GM12872 (cell line): Measurements from ENCODE around the gene RXRA.

Experiments
- CTCF ChIP-seq: IDR thresholded peaks from 3 replicates; pipeline ENCODE4 v1.5.1; 2011; ENCODE audit warnings: low read depth, mild to moderate bottlenecking, low read length, moderate library complexity; ENCODE audit not compliant: insufficient read depth

RXRA gene

DNA sequence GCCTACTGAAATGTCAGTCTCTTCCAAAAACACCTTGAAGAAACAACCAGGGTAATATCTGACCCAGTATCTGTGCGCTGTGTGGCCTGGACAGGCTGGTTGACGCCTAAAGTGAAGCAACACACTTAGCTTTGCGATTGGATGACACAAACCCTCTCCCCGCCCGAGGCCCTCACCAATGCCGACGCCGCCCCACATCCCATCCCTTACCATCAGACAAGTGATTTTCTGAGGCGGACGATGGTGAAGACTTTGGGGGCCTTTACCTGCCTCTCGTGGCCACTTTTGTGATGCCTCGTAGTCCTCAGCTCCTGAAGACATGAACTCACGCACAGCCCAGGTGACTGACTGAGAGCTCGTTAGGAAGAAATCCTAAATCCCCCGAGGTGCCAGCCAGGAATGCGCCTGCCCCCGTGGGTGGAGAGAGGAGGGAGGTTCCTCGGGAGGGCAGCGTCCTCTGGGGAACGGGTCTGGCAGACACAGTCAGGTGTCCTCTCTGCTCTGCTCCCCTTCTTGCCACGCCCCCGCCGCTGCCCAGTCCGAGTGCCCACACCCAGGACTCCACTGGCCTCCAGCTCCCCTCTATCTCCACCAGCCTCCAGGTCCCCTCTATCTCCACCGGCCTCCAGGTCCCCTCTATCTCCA is 31.0 kb upstream of the RXRA start:
- TF ChIP-seq CTCF = no peak

DNA sequence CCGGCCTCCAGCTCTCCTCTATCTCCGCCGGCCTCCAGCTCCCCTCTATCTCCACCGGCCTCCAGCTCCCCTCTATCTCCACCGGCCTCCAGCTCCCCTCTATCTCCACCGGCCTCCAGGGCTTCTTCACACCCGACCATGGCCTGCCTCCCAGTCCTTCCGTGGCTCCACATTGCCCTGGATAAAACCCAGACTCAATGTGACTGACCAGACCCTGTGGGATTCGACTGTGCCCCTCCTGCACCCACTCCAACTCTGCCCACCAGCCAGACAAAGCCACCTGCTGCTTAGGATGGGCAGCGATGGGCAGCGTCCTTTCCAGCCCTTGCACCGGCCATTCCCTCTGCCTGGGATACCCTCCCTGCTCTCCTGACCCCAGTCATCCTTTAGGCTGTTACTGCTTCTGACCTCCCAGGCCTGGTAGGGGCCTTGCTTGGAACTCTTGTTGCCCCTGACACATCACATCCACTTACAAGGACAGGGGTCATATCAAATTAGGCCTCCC is 30.5 kb upstream of the RXRA start:
- TF ChIP-seq CTCF = no peak

DNA sequence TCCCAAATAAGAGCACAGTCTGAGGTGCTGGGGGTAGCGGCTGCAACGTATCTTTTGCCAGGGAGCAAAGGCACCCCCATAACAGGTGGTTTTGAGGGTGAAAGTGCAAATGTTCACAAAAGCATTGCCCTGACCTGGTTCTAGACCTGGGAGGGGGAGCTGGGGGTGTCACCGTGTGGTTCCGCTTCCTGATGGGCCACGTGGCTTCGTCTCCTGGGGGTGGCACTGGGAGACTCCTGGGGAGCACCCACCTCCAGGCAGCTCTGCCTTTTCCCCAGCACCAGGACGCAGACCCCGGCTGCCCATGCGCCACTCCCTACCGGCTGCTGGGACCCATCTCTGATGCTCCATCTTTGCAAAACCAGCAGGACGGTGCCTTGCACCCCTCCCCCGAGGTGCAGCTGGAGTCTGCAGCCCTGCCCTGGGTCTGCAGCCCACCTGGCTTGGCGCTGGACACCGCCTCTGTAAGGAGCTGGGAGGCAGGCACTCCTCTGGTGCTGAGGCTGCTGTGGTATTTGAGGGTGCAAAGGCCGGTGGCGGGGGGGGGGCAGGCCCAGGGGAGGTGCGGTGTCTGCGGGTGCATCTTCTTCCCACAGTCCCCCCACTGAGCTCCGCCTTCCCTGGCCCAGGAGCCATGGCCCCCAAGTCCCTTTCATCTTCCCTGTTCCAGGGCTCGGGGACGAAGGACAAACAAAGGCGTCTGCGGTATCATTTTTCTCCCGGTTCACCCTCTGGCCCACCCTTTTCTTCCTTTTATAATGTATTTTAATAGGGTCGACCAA is 29.8 kb upstream of the RXRA start:
- no peak for TF ChIP-seq CTCF

- no peak for TF ChIP-seq CTCF
Observed at GRCh38 chr9:134297083-134297410, 29.2 kb upstream of the RXRA start.

DNA sequence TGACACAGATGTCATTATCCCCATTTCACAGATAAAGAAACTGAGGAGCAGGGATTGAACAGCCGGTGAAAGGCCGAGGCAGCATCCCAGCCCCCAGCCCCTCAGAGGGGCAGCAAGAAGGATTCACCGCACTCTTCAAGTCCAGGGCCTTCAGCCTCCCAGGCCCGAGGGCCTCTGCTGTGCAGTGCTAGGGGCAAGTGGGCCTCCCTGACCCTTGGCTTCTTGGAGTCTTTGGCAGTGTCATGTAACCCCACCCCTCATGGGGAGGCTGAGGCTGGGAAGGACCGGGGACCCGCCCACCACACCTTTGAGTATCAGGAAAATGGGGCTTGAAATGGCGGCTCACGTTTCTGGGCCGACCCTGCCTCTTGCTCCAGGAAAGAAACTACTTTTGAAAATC is 28.7 kb upstream of the RXRA start:
- TF ChIP-seq CTCF = no peak

GRCh38 chr9:134298000-134298399 is 28.3 kb upstream of the RXRA start:
- no peak for TF ChIP-seq CTCF

DNA sequence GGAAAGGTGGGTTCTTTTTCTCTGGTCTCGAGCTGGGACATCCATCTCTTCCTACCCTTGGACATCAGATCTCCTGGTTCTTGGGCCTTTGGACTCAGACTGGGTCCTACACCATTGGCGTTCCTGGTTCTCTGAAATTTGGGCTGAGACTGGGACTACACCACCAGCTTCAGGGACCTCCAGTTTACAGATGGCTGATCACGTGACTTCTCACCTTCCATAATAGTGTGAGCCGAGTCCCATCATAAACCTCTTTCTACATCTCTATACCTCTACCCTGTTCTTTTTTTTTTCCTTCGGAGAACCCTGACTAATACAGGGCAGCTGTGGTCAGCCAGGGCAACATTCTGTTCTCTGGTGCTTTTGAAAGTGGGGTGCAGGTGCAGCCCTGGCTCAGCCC is 27.2 kb upstream of the RXRA start:
- no peak for TF ChIP-seq CTCF
